K562 (cell line): ENCODE measurements around the gene PRKACA. TPM values are rescaled to one million over a fixed set of nuclear protein-coding genes. Genes with fewer than 3 reads are reported as not detected.

Experiments
- AFF1 ChIP-seq, 2 experiments: fragments of 450-650 bp; IDR thresholded peaks; 2 replicates each; pipeline ENCODE4 v1.6.1; 2018; ENCODE audit warnings: mild to moderate bottlenecking in 2 of 2, low read depth in 1 of 2; ENCODE audit not compliant: partially characterized antibody in 2 of 2
- BHLHE40 ChIP-seq: IDR thresholded peaks from 2 replicates; pipeline ENCODE4 v1.6.1; 2011; ENCODE audit warnings: low read length, improper control_type of control experiment
- CREBBP ChIP-seq: IDR thresholded peaks from one replicate; pipeline ENCODE4 v1.6.1; 2012; ENCODE audit warnings: low read depth, mild to moderate bottlenecking, control low read depth, inconsistent platforms, low read length
- EP400 ChIP-seq: fragments of 450-650 bp; IDR thresholded peaks from 2 replicates; pipeline ENCODE4 v1.6.1; 2017; ENCODE audit warnings: antibody characterized with exemption, mild to moderate bottlenecking, moderate library complexity
- FOXJ3 ChIP-seq: sonication (generic); formaldehyde crosslinking; IDR thresholded peaks from 2 replicates; pipeline ENCODE4 v1.4.0; 2020; ENCODE audit warnings: mild to moderate bottlenecking, missing genetic modification reagents
- GABPB1 ChIP-seq: sonication (generic); formaldehyde crosslinking; IDR thresholded peaks from 2 replicates; pipeline ENCODE4 v1.8.0; 2022; ENCODE audit warnings: mild to moderate bottlenecking, missing genetic modification reagents
- RERE ChIP-seq: sonication (generic); formaldehyde crosslinking; IDR thresholded peaks from 2 replicates; pipeline ENCODE4 v1.8.0; 2023; ENCODE audit warnings: missing genetic modification reagents, mild to moderate bottlenecking, borderline replicate concordance
- RFX1 ChIP-seq: fragments of 450-650 bp; IDR thresholded peaks from 2 replicates; pipeline ENCODE4 v1.6.1; 2016; ENCODE audit warnings: mild to moderate bottlenecking, moderate library complexity
- SRF ChIP-seq, 2 experiments: fragments of 250-450, 450-650 bp in 1 of 2; sonication (Bioruptor Pico) in 1 of 2; sonication (generic) in 1 of 2; formaldehyde crosslinking; IDR thresholded peaks; 2 replicates each; pipeline versions ENCODE4 v1.5.0 to v1.5.1; 2020 to 2022; ENCODE audit warnings: mild to moderate bottlenecking in 1 of 2, missing genetic modification reagents in 1 of 2
- ZNF274 ChIP-seq: IDR thresholded peaks from 2 replicates; pipeline ENCODE4 v1.6.1; 2011; ENCODE audit warnings: low read depth, mild to moderate bottlenecking, low read length, moderate library complexity, borderline replicate concordance
- ZNF408 ChIP-seq: fragments of 250-450 bp; sonication (Bioruptor Pico); IDR thresholded peaks from 2 replicates; pipeline ENCODE4 v1.4.0; 2020; ENCODE audit warnings: low read depth, mild to moderate bottlenecking, moderate library complexity
- ZNF445 ChIP-seq: fragments of 250-450 bp; sonication (Bioruptor Pico); IDR thresholded peaks from 2 replicates; pipeline ENCODE4 v1.4.0; 2020; ENCODE audit warnings: low read depth, mild to moderate bottlenecking, moderate library complexity
- ZNF561 ChIP-seq: fragments of 450-650 bp; formaldehyde crosslinking; conservative IDR thresholded peaks from 2 replicates; pipeline ENCODE4 v1.4.0; 2020; ENCODE audit warnings: mild to moderate bottlenecking, moderate library complexity
- polyA plus RNA-seq, 8 experiments: library from polyadenylated mRNA; depleted of rRNA in 4 of 8; stranded (reverse) in 5 of 8; unstranded in 3 of 8; fragments of >200 nt; fragmentation: Nextera tagmentation in 2 of 8; fragmentation: Illumina TruSeq in 1 of 8; extraction: Ambion mirVana in 2 of 8; extraction: Trizol in 1 of 8; gene quantifications; 2 replicates each; pipeline versions ENCODE4 v1.2.1 to v1.2.3, GENCODE V29; 2011 to 2014; ENCODE audit warnings: inconsistent platforms in 1 of 8, missing spikeins in 1 of 8
- total RNA-seq, 7 experiments: library from RNA; depleted of rRNA in 6 of 7; stranded (reverse); fragments of >200 nt in 6 of 7; fragmentation: Illumina TruSeq in 2 of 7; extraction: Trizol in 2 of 7; gene quantifications; 2 replicates each; pipeline versions ENCODE4 v1.2.1 to v1.2.3, GENCODE V29; 2011 to 2021; ENCODE audit warnings: low replicate concordance in 1 of 7

PRKACA gene
- total and polyA plus RNA-seq, 9 of the 15 experiments (the other 6 are each of a cell fraction or from before 2014, with no cell fraction given): 1.2 to 63.1 (median 13.0) TPM

- TF ChIP-seq ZNF274: no peak
- TF ChIP-seq AFF1 (IDR thresholded peaks at IDR 0.05; ENCODE audit: low read depth in 1 of 2, partially characterized antibody in 2 of 2): peak in 1 of 2 experiments; percentile 91
- no peak for TF ChIP-seq ZNF445
- TF ChIP-seq EP400: peak; percentile 41; the same call in 1 of the 2 replicates
- TF ChIP-seq RFX1: no peak
- TF ChIP-seq RERE: no peak
- TF ChIP-seq BHLHE40: no peak
- TF ChIP-seq ZNF561 (CRISPR knock-in tag): no peak
- no peak for TF ChIP-seq FOXJ3
- peak; percentile 98 for TF ChIP-seq GABPB1 (CRISPR knock-in tag)
- TF ChIP-seq CREBBP: no peak
- no peak for TF ChIP-seq ZNF408 (CRISPR knock-in tag)
- peak in 1 of 2 experiments; percentile 83; a peak in 1 of 4 replicates for TF ChIP-seq SRF (CRISPR knock-in tag; IDR thresholded peaks at IDR 0.05)
Observed at GRCh38 chr19:14080887-14081796, 36.4 kb downstream of the PRKACA start (continued).
